GM21390 (cell line): Measurements from ENCODE around the gene RPL22L1.
"Not testable (repeated sequence)": the region's sequence is repeated elsewhere in the genome, so short reads cannot be mapped to it uniquely, and the experiment has no call there.

Source experiments
- ATAC-seq: cut with Tn5 transposase; IDR thresholded peaks from one replicate; pipeline ENCODE4 v1.9.1; 2021; ENCODE audit not compliant: unreplicated experiment

RPL22L1 gene

GRCh38 chr3:170869645-170870593 is at the start of gene RPL22L1:
Gene RPL22L1 (minus strand): TSS chr3:170870195. CDS start chr3:170870167, 28 bp downstream.
- ATAC-seq = peak; percentile 97

GRCh38 chr3:170918715-170919114 is 48.7 kb upstream of the RPL22L1 start:
- no peak for ATAC-seq

- no peak for ATAC-seq
Measured at GRCh38 chr3:170914690-170915089, 44.7 kb upstream of the RPL22L1 start.

GRCh38 chr3:170914212-170914611 is 44.2 kb upstream of the RPL22L1 start:
- no peak for ATAC-seq

- no peak for ATAC-seq
Measured at GRCh38 chr3:170911051-170911450, 41.1 kb upstream of the RPL22L1 start.

- ATAC-seq = no peak
Measured at GRCh38 chr3:170910542-170910941, 40.5 kb upstream of the RPL22L1 start.

GRCh38 chr3:170909129-170909903 is 39.3 kb upstream of the RPL22L1 start:
- ATAC-seq = no peak

GRCh38 chr3:170908235-170909116 is 38.5 kb upstream of the RPL22L1 start, which contains the start of gene EIF5A2:
Gene EIF5A2 (minus strand): TSS chr3:170908637. CDS start chr3:170907806, 831 bp downstream.
- peak; percentile 95 for ATAC-seq

GRCh38 chr3:170907637-170908234 is 37.7 kb upstream of the RPL22L1 start:
- peak; percentile 1 for ATAC-seq

GRCh38 chr3:170905862-170906261 is 35.9 kb upstream of the RPL22L1 start:
- ATAC-seq = no peak

GRCh38 chr3:170903123-170903522 is 33.1 kb upstream of the RPL22L1 start:
- ATAC-seq = no peak

- ATAC-seq = no peak
Measured at GRCh38 chr3:170899455-170899854, 29.5 kb upstream of the RPL22L1 start.

- ATAC-seq = no peak
Measured at GRCh38 chr3:170897978-170898377, 28.0 kb upstream of the RPL22L1 start.

GRCh38 chr3:170897199-170897598 is 27.2 kb upstream of the RPL22L1 start:
- not testable (repeated sequence) for ATAC-seq

- ATAC-seq = no peak
Measured at GRCh38 chr3:170896781-170897180, 26.8 kb upstream of the RPL22L1 start.

GRCh38 chr3:170896333-170896732 is 26.3 kb upstream of the RPL22L1 start:
- not testable (repeated sequence) for ATAC-seq

- no peak for ATAC-seq
Measured at GRCh38 chr3:170893895-170894294, 23.9 kb upstream of the RPL22L1 start.

GRCh38 chr3:170889630-170890029 is 19.6 kb upstream of the RPL22L1 start:
- ATAC-seq = no peak

GRCh38 chr3:170889132-170889531 is 19.1 kb upstream of the RPL22L1 start:
- no peak for ATAC-seq
